ENCODE measurements around the gene DUSP16.
"Not testable (repeated sequence)": the region's sequence is repeated elsewhere in the genome, so short reads cannot be mapped to it uniquely, and the experiment has no call there.

Gene DUSP16

DNA sequence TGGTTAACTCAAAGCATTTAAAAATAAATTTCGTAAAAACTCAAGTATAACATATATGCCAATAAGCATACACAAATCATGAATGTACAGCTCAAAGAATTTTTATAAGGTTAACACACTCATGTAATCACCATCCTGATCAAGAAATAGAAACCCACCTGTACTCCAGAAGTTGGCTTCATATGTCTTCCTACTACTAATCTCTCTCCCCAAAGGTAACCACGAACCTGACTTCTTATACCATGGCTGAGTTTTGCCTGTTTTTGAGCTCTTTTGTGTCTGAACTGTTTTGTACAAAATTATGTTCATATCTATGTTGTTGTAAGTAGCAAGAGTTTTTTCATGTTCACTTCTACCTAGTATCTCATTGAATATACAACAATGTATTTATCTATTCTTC, 18.7 kb downstream of the DUSP16 start:
- no peak for DNase-seq

DNA sequence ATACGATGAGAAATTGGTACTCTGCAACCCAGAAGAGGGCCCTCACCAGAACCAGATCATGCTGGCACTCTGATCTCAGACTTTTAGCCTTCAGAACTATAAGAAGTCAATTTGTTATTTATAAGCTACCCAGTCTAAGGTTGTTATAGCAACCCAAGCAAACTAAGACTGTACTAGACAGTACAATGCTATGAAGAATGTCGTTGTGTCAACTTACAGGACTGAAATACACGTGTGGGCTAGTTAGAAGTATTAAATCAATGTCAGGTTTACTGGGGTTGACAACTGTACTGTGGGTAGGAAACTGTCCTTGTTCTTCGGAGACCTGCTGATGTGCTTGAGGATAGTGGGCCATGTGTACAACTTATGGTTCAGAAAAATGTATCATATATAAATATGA, 19.7 kb downstream of the DUSP16 start:
- no peak for DNase-seq

DNA sequence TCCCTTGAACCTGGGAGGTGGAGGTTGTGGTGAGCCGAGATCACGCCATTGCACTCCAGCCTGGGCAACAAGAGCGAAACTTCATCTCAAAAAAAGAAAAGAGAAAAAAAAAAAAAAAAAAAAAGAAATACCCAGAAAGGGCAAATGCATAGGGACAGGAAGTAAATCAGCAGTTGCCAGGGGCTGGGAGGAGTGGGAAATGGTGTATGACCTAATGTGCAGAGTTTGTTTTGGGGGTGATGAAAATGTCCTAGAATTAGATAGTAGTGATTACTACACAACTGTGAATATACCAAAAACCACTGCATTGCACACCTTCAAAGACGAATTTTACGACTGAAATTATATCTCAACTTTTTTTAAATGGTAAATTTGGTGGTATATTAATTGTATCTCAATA, 20.4 kb downstream of the DUSP16 start:
- DNase-seq = no peak

- no peak for DNase-seq
Observed at GRCh38 chr12:12541782-12542181, 20.9 kb downstream of the DUSP16 start.

- no peak for DNase-seq
Observed at GRCh38 chr12:12540261-12541013, 22.2 kb downstream of the DUSP16 start.

- DNase-seq = no peak
Observed at GRCh38 chr12:12539028-12539810, 23.4 kb downstream of the DUSP16 start.

DNA sequence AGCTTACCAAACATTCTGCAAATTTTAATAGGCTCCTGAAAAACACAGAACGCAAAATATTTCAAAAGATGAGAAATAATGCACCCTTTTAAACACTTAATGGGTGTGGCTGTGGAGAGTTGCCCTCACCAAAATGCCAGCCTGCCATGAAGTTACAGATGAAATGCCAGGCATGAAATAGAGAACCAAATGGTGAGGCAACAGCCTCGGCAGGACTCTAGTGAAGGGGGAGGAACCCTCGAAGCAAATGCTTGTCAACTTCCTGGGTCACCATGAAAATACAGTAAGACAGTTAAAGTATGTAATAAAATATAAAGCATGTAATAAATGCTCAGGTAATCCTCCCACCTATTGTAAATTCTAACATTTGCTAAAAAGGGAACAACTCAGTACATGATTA, 24.1 kb downstream of the DUSP16 start:
- no peak for DNase-seq

DNA sequence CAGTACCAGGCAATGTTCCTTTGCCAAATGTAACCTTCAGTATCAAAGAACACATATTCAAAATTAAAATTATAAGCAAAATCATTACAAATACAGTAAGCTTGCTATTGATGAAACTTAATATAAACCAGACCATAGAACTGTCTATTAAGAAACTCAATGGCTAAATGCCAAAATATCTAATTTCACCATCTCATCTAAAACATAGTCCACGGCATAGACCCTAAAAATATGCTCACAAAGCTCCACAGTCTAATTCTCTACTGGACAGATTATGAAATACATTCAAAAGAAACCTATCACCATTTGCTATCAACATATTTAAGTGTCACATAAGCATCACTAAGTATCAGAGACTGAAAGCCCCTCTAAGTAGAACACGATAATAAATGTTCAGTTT, 25.2 kb downstream of the DUSP16 start:
- DNase-seq = no peak

DNA sequence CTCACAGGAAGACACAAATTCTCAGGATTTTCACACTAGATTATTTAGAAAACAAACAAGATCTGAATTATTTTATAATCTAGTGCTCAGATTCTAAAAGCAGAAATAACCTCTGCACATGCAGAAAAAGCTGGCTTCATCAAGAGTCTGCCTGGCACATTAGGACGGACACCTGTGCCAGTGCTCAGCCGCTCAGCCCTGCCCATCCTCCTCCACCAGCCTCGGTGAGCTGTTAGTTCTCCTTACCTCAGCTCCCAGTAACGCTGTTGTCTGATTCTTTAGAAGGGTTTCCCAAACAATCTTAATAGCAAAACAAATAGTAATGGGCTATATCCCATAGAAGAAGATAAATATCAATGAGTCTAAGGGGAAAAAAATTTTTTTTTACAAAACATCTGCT, 27.7 kb downstream of the DUSP16 start:
- DNase-seq = no peak

DNA sequence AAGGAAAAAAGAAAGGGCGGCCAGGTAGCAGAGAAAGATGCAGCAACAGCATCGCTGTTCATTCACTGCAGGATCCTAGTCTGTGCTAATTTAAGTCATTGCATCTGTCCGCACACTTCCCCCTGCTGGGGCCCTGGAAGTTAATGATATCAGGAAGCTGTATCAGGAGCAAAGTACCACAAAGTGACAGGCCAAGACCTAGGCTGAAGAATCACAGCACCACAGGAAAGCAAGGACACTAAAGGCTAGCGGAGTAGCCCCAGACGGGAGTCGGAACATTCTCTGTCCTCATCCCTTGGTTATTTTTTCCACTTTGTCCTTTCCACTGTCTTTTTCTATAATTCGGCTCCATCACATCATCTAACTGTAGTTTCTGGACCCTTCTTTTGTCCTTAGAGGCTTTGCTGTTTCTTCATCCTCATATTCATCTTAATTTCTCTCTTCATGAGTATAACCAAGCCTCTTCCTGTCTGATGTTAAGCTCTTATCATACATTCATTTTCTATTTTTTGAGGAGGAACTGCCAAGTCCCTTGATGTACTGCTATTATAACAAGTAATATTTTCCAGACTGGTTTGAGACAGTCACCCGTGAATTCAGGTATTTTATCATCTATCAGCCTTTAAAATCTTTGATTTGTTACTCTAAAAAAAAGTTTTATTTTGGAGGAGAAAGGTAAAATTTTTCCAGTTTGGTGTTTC, 28.3 kb downstream of the DUSP16 start:
- no peak for DNase-seq

GRCh38 chr12:12533238-12533829, 29.3 kb downstream of the DUSP16 start:
- DNase-seq = no peak

- DNase-seq = no peak
Observed at GRCh38 chr12:12531194-12531593, 31.5 kb downstream of the DUSP16 start.

DNA sequence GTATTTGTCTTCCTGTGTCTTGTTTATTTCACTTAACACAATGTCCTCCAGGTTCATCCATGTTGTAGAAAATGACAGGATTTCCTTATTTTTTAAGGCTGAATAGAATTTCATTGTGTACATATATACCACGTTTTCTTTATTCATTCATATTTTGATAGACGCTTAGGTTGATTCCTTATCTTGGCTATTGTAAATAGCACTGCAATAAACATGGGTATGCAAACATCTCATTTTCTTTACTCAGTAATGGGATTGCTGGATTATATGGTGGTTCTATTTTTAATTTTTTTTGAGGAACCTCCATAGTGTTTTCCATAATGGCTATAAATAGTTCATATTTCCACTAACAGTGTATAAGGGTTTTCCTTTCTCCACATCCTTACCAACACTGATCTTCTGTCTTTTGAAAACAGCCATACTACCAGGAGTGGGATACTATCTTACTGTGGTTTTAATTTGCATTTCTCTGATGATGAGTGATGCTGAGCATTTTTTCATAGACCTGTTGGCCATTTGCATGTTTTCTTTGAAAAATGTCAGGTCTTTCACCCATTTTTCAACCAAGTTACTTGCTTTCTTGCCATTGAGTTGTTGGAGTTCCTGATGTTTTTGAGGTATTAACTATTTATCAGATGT, 32.8 kb downstream of the DUSP16 start:
- no peak for DNase-seq

GRCh38 chr12:12528361-12529270, 34.0 kb downstream of the DUSP16 start:
- no peak for DNase-seq

- DNase-seq = no peak
Observed at GRCh38 chr12:12527820-12528296, 34.8 kb downstream of the DUSP16 start.

DNA sequence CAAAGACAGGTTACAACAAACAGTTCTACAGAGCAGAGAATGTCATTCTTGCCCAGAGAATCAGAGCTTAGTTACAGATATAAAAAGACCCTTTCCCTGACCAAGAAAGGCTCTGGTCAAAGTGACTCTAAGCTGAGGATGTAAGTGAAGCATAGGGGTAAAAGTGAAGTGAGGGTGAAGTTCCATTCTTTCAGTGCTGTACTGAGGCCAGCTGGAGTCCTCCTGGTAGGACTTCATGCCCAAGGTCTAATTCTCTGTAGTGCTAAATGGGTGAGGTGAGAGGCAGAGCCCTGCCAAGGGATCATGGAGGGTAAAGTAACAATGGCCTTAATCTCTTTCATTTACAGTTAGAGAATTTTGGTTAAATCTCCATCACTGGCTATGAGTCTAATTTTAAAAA, 38.5 kb downstream of the DUSP16 start:
- no peak for DNase-seq

GRCh38 chr12:12523229-12523628, 39.4 kb downstream of the DUSP16 start:
- no peak for DNase-seq

DNA sequence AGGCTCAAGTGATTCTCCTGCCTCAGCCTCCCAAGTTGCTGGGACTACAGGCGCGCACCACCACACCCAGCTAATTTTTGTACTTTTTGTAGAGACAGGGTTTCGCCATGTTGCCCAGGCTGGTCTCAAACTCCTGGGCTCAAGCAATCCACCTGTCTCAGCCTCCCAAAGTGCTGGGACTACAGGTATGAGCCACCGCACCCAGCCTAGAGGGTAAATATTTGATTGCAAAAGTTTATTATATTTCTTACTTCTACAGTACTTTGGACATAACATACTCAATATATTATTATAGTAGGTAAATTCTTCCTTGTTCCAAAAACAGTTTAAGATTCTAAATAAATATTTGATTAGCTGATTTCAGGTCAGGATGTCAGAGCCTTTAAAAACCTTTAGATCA, 40.0 kb downstream of the DUSP16 start:
- not testable (repeated sequence) for DNase-seq

- no peak for DNase-seq
Observed at GRCh38 chr12:12521888-12522287, 40.8 kb downstream of the DUSP16 start.

- DNase-seq = no peak
Observed at GRCh38 chr12:12521044-12521485, 41.6 kb downstream of the DUSP16 start.

DNA sequence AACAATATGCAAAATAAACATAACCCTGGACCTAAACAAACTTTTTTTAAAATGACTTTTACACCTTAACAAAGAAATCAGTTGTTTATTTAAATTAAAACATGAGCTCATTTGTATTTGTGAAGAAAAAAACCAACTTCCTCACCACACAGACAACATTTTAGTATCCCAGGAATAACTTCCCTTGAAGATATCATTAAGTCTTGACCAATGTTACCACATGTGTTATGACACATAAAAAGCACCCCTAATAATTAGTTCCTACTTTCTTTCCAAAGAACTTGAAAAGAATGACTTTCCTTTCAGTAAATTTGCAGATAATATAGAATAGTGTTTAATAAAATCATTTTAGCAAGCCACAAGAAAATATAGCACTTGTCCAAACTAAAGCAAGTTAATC, 42.4 kb downstream of the DUSP16 start:
- DNase-seq = no peak

All from fibroblast of skin of scalp (primary cell).